Peyer's patch (tissue), 4 donors: ENCODE results near the gene HEXB.
"Not testable (repeated sequence)": the region's sequence is repeated elsewhere in the genome, so short reads cannot be mapped to it uniquely, and the experiment has no call there.

Experiments used
- POLR2A ChIP-seq, 2 donors: fragments of 450-650 bp; IDR thresholded peaks; one replicate each; pipeline ENCODE4 v1.5.1; 2017; ENCODE audit warnings: antibody characterized with exemption in 2 of 2, mild to moderate bottlenecking in 2 of 2, moderate library complexity in 2 of 2
- TF ChIP-seq, protein P1 (sequence below), 6 experiments: fragments of 450-650 bp in 4 of 6; fragments of 200-600 bp in 2 of 6; sonication (generic) in 1 of 6; IDR thresholded peaks; one replicate each; pipeline ENCODE4 v1.5.1; 2017 to 2019; ENCODE audit warnings: antibody characterized with exemption in 6 of 6, mild to moderate bottlenecking in 3 of 6, moderate library complexity in 1 of 6

- TF ChIP-seq, protein P1, sequence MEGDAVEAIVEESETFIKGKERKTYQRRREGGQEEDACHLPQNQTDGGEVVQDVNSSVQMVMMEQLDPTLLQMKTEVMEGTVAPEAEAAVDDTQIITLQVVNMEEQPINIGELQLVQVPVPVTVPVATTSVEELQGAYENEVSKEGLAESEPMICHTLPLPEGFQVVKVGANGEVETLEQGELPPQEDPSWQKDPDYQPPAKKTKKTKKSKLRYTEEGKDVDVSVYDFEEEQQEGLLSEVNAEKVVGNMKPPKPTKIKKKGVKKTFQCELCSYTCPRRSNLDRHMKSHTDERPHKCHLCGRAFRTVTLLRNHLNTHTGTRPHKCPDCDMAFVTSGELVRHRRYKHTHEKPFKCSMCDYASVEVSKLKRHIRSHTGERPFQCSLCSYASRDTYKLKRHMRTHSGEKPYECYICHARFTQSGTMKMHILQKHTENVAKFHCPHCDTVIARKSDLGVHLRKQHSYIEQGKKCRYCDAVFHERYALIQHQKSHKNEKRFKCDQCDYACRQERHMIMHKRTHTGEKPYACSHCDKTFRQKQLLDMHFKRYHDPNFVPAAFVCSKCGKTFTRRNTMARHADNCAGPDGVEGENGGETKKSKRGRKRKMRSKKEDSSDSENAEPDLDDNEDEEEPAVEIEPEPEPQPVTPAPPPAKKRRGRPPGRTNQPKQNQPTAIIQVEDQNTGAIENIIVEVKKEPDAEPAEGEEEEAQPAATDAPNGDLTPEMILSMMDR (IDR thresholded peaks at IDR 0.05): not testable (repeated sequence)
- TF ChIP-seq POLR2A (IDR thresholded peaks at IDR 0.05): not testable (repeated sequence)
Measured at GRCh38 chr5:74679300-74679699, 5.7 kb upstream of the HEXB start.
